Measurements from ENCODE around the gene PPP6R2.

PPP6R2 gene

GRCh38 chr22:50437511-50438304 lies 94.6 kb downstream of the PPP6R2 start:
- Histone ChIP-seq H3K4me3 (ENCODE audit: low read depth, low read length) (no peak overlapping the region), H3K4me1 (ENCODE audit: control insufficient read depth, insufficient read depth, low read length) (no peaks in the 10 kb centered on the region), H3K27ac (ENCODE audit: extremely low read depth, low read depth, low read length) (no peak overlapping the region), H3K9me3 (ENCODE audit: control insufficient read depth, insufficient read depth, low read depth, low read length) (no peaks in the 10 kb centered on the region), H3K36me3 (ENCODE audit: control insufficient read depth in 2 of 2, insufficient read depth in 1 of 2, low read length in 2 of 2) (peaks cover 0 to 79% of the 10 kb centered on the region in 2 experiments; a peak in 2 of 3 replicates)
- ChIA-PET POLR2A (interaction anchor here (0.6 kb wide), 1 partner anchor 128 kb away, joined by 7 read pairs; no protein-coding TSS in a partner anchor), CTCF (interaction anchor here (0.6 to 1.0 kb wide), 4 partner anchors 41 to 197 kb away, joined by 3 to 4 read pairs (median 4); no protein-coding TSS in a partner anchor)
- TF ChIP-seq, protein P1, sequence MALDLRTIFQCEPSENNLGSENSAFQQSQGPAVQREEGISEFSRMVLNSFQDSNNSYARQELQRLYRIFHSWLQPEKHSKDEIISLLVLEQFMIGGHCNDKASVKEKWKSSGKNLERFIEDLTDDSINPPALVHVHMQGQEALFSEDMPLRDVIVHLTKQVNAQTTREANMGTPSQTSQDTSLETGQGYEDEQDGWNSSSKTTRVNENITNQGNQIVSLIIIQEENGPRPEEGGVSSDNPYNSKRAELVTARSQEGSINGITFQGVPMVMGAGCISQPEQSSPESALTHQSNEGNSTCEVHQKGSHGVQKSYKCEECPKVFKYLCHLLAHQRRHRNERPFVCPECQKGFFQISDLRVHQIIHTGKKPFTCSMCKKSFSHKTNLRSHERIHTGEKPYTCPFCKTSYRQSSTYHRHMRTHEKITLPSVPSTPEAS (tag by site-specific recombination; IDR thresholded peaks at IDR 0.05): no peak
- TF ChIP-seq TRIM28 (IDR thresholded peaks at IDR 0.05; ENCODE audit: borderline replicate concordance, low read length): no peak
- TF ChIP-seq ZNF366 (tag by site-specific recombination; conservative IDR thresholded peaks at IDR 0.05): no peak
- no peak for TF ChIP-seq PRDM2 (tag by site-specific recombination; IDR thresholded peaks at IDR 0.05; ENCODE audit: borderline replicate concordance)
- TF ChIP-seq, protein P2, sequence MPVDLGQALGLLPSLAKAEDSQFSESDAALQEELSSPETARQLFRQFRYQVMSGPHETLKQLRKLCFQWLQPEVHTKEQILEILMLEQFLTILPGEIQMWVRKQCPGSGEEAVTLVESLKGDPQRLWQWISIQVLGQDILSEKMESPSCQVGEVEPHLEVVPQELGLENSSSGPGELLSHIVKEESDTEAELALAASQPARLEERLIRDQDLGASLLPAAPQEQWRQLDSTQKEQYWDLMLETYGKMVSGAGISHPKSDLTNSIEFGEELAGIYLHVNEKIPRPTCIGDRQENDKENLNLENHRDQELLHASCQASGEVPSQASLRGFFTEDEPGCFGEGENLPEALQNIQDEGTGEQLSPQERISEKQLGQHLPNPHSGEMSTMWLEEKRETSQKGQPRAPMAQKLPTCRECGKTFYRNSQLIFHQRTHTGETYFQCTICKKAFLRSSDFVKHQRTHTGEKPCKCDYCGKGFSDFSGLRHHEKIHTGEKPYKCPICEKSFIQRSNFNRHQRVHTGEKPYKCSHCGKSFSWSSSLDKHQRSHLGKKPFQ (tag by site-specific recombination; IDR thresholded peaks at IDR 0.05): no peak
- TF ChIP-seq, protein P3, sequence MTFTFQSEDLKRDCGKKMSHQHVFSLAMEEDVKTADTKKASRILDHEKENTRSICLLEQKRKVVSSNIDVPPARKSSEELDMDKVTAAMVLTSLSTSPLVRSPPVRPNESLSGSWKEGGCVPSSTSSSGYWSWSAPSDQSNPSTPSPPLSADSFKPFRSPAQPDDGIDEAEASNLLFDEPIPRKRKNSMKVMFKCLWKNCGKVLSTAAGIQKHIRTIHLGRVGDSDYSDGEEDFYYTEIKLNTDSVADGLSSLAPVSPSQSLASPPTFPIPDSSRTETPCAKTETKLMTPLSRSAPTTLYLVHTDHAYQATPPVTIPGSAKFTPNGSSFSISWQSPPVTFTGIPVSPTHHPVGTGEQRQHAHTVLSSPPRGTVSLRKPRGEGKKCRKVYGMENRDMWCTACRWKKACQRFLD (tag by site-specific recombination; IDR thresholded peaks at IDR 0.05): no peak
- no peak for TF ChIP-seq ZNF585B (tag by site-specific recombination; IDR thresholded peaks at IDR 0.05)
- TF ChIP-seq SP7 (tag by site-specific recombination; IDR thresholded peaks at IDR 0.05): no peak
- TF ChIP-seq ZBTB6 (tag by site-specific recombination; IDR thresholded peaks at IDR 0.05): no peak
- no peak for TF ChIP-seq ZNF645 (tag by site-specific recombination; IDR thresholded peaks at IDR 0.05)
- TF ChIP-seq OSR2 (tag by site-specific recombination; IDR thresholded peaks at IDR 0.05): no peak
- no peak for TF ChIP-seq ZNF658 (tag by site-specific recombination; IDR thresholded peaks at IDR 0.05)
- TF ChIP-seq ZSCAN18 (tag by site-specific recombination; IDR thresholded peaks at IDR 0.05): no peak
- TF ChIP-seq KLF9 (tag by site-specific recombination; IDR thresholded peaks at IDR 0.05; ENCODE audit: low read depth): no peak
- no peak for TF ChIP-seq ZNF391 (tag by site-specific recombination; IDR thresholded peaks at IDR 0.05; ENCODE audit: borderline replicate concordance, low read depth)
- no peak for TF ChIP-seq MEIS1 (CRISPR knock-in tag; IDR thresholded peaks at IDR 0.05; ENCODE audit: borderline replicate concordance)
- TF ChIP-seq ZNF362 (tag by site-specific recombination; IDR thresholded peaks at IDR 0.05): no peak
- TF ChIP-seq ZNF302 (tag by site-specific recombination; IDR thresholded peaks at IDR 0.05; ENCODE audit: low read depth): no peak
- TF ChIP-seq ZSCAN5A (tag by site-specific recombination; IDR thresholded peaks at IDR 0.05): no peak
